H9 (cell line): Measurements from ENCODE around the gene SLC12A6. TPM values are rescaled to one million over a fixed set of nuclear protein-coding genes. Genes with fewer than 3 reads are reported as not detected.

ENCODE experiments used
- DNase-seq: peaks from one replicate; pipeline ENCODE4 v3.0.0-alpha.2; 2017
- H2AFZ ChIP-seq: one replicate; pipeline ENCODE4 v1.6.1; 2013; ENCODE audit warnings: mild to moderate bottlenecking, low read length, control low read depth, moderate library complexity
- H2AK5ac ChIP-seq: 2 replicates; pipeline ENCODE4 v1.6.1; 2013; ENCODE audit warnings: low read length, control low read depth, mixed read lengths; ENCODE audit not compliant: insufficient read length
- H2BK120ac ChIP-seq: one replicate; pipeline ENCODE4 v1.6.1; 2013; ENCODE audit warnings: low read depth, mild to moderate bottlenecking, low read length, control low read depth, inconsistent platforms; ENCODE audit not compliant: poor library complexity, severe bottlenecking
- H2BK12ac ChIP-seq: 2 replicates; pipeline ENCODE4 v1.6.1; 2013; ENCODE audit warnings: low read length, control low read depth, mixed read lengths, low read depth; ENCODE audit not compliant: insufficient read length
- H2BK15ac ChIP-seq: 2 replicates; pipeline ENCODE4 v1.6.1; 2013; ENCODE audit warnings: low read depth, low read length, control low read depth
- H2BK20ac ChIP-seq: one replicate; pipeline ENCODE4 v1.6.1; 2013; ENCODE audit warnings: low read depth, mild to moderate bottlenecking, low read length, control low read depth, inconsistent platforms; ENCODE audit not compliant: poor library complexity, severe bottlenecking
- H2BK5ac ChIP-seq: 2 replicates; pipeline ENCODE4 v1.6.1; 2013; ENCODE audit warnings: low read length, control low read depth, mixed read lengths; ENCODE audit not compliant: insufficient read length
- H3K14ac ChIP-seq: 2 replicates; pipeline ENCODE4 v1.6.1; 2013; ENCODE audit warnings: low read length, control low read depth; ENCODE audit not compliant: insufficient read depth
- H3K18ac ChIP-seq: 2 replicates; pipeline ENCODE4 v1.6.1; 2013; ENCODE audit warnings: low read depth, mild to moderate bottlenecking, mixed read lengths, low read length, control low read depth; ENCODE audit not compliant: insufficient read length
- H3K23ac ChIP-seq: 2 replicates; pipeline ENCODE4 v1.6.1; 2013; ENCODE audit warnings: low read length, control low read depth, mixed read lengths, low read depth; ENCODE audit not compliant: insufficient read length
- H3K23me2 ChIP-seq: 2 replicates; pipeline ENCODE4 v1.6.1; 2013; ENCODE audit warnings: low read depth, mild to moderate bottlenecking, mixed read lengths, low read length, control low read depth; ENCODE audit not compliant: insufficient read length, poor library complexity, severe bottlenecking
- H3K27ac ChIP-seq: 2 replicates; pipeline ENCODE4 v1.5.1; 2013; ENCODE audit warnings: low read length, control low read depth, mixed read lengths, low read depth; ENCODE audit not compliant: insufficient read length
- H3K27me3 ChIP-seq: 2 replicates; pipeline ENCODE4 v1.6.1; 2013; ENCODE audit warnings: low read length, control low read depth, inconsistent platforms; ENCODE audit not compliant: insufficient read depth
- H3K4ac ChIP-seq: 2 replicates; pipeline ENCODE4 v1.6.1; 2013; ENCODE audit warnings: low read depth, mild to moderate bottlenecking, control low read depth, inconsistent platforms, low read length, moderate library complexity
- H3K4me1 ChIP-seq: 2 replicates; pipeline ENCODE4 v1.6.1; 2013; ENCODE audit warnings: low read length, control low read depth, inconsistent platforms; ENCODE audit not compliant: insufficient read depth
- H3K4me2 ChIP-seq: 2 replicates; pipeline ENCODE4 v1.6.1; 2013; ENCODE audit warnings: low read length, control low read depth, mixed read lengths; ENCODE audit not compliant: insufficient read length, insufficient read depth
- H3K56ac ChIP-seq: 2 replicates; pipeline ENCODE4 v1.6.1; 2013; ENCODE audit warnings: low read depth, mild to moderate bottlenecking, mixed read lengths, low read length, control low read depth; ENCODE audit not compliant: insufficient read length
- H3K79me1 ChIP-seq: 2 replicates; pipeline ENCODE4 v1.6.1; 2013; ENCODE audit warnings: low read depth, mild to moderate bottlenecking, moderate library complexity, low read length, control low read depth, inconsistent platforms; ENCODE audit not compliant: insufficient read depth, poor library complexity, severe bottlenecking
- H3K79me2 ChIP-seq: 2 replicates; pipeline ENCODE4 v1.6.1; 2013; ENCODE audit warnings: low read length, control low read depth, inconsistent platforms; ENCODE audit not compliant: insufficient read depth
- H3K9ac ChIP-seq: 2 replicates; pipeline ENCODE4 v1.6.1; 2013; ENCODE audit warnings: low read length, control low read depth, mixed read lengths; ENCODE audit not compliant: insufficient read length; ENCODE audit errors: extremely low read depth
- H3K9me3 ChIP-seq: one replicate; pipeline ENCODE4 v1.6.1; 2013; ENCODE audit warnings: low read depth, low read length, inconsistent platforms; ENCODE audit not compliant: control insufficient read depth
- H3T11ph ChIP-seq: one replicate; pipeline ENCODE4 v1.6.1; 2013; ENCODE audit warnings: mild to moderate bottlenecking, low read length, control low read depth, inconsistent platforms
- H4K20me1 ChIP-seq: one replicate; pipeline ENCODE4 v1.6.1; 2013; ENCODE audit not compliant: control insufficient read depth, insufficient read length, insufficient read depth
- H4K5ac ChIP-seq: 2 replicates; pipeline ENCODE4 v1.6.1; 2013; ENCODE audit warnings: low read depth, mild to moderate bottlenecking, mixed read lengths, low read length, control low read depth; ENCODE audit not compliant: insufficient read length
- H4K8ac ChIP-seq: replicated peaks from 2 replicates; pipeline ENCODE4 v1.6.1; 2013; ENCODE audit warnings: low read length, control low read depth, mixed read lengths, low read depth; ENCODE audit not compliant: insufficient read length
- H4K91ac ChIP-seq: 2 replicates; pipeline ENCODE4 v1.6.1; 2013; ENCODE audit warnings: low read depth, mild to moderate bottlenecking, moderate library complexity, mixed read lengths, low read length, control low read depth; ENCODE audit not compliant: insufficient read length
- H3K27ac Mint-ChIP-seq, 3 experiments: 2 replicates in 2 of 3; 3 replicates in 1 of 3; pipeline ENCODE4 v1.8.0; 2020 to 2021; ENCODE audit warnings: mixed read lengths in 3 of 3, mild to moderate bottlenecking in 1 of 3, moderate library complexity in 1 of 3
- H3K27me3 Mint-ChIP-seq: 2 replicates; pipeline ENCODE4 v1.8.0; 2021; ENCODE audit warnings: low read depth, mild to moderate bottlenecking, moderate library complexity, mixed read lengths
- H3K36me3 Mint-ChIP-seq, 3 experiments: 2 replicates in 2 of 3; 3 replicates in 1 of 3; pipeline ENCODE4 v1.8.0; 2020 to 2021; ENCODE audit warnings: low read depth in 3 of 3, mixed read lengths in 3 of 3; ENCODE audit not compliant: insufficient read depth in 1 of 3
- H3K4me1 Mint-ChIP-seq, 2 experiments: 2 replicates each; pipeline ENCODE4 v1.8.0; 2020; ENCODE audit warnings: mixed read lengths in 2 of 2
- H3K4me3 Mint-ChIP-seq, 2 experiments: 2 replicates in 1 of 2; 3 replicates in 1 of 2; pipeline ENCODE4 v1.8.0; 2020 to 2021; ENCODE audit warnings: mild to moderate bottlenecking in 2 of 2, mixed read lengths in 2 of 2, moderate library complexity in 1 of 2
- H3K9me3 Mint-ChIP-seq, 2 experiments: 2 replicates in 1 of 2; 3 replicates in 1 of 2; pipeline ENCODE4 v1.8.0; 2020; ENCODE audit warnings: mild to moderate bottlenecking in 2 of 2, mixed read lengths in 2 of 2, moderate library complexity in 1 of 2
- CTCF ChIP-seq: fragments of 200-600 bp; sonication (generic); conservative IDR thresholded peaks from 3 replicates; pipeline ENCODE4 v1.8.0; 2021; ENCODE audit warnings: antibody characterized with exemption, mild to moderate bottlenecking
- WGBS: extraction: QIAGEN DNeasy Blood & Tissue Kit; methylation state at CpG from one replicate; pipeline ENCODE4 v1.1.7; 2013; ENCODE audit warnings: missing lambda C conversion rate, low lambda C conversion rate, mixed read lengths; ENCODE audit not compliant: insufficient read length; ENCODE audit errors: extremely low coverage; 5-methylcytosine and 5-hydroxymethylcytosine counted together
- total RNA-seq: library from RNA; stranded (reverse); gene quantifications from 2 replicates; pipeline ENCODE4 v1.2.1, GENCODE V29; 2021

The SLC12A6 gene
- total RNA-seq, 1 experiment from 2014 or later: 11.1 TPM

- H3K79me2 ChIP-seq: no peaks in the 10 kb centered on the region
- no peak overlapping the region for H3K27ac ChIP-seq
- peak; percentile 61 for DNase-seq
- H3K18ac ChIP-seq: no peak overlapping the region
- H3T11ph ChIP-seq: no peak overlapping the region
- no peak overlapping the region for H2BK15ac ChIP-seq
- WGBS: no CpG with 5 or more reads among the region's 10 CpGs
- no peaks in the 10 kb centered on the region for H3K4me1 ChIP-seq
- H3K9me3 Mint-ChIP-seq: peaks cover 2 to 3% of the 10 kb centered on the region in 2 experiments; a peak in 3 of 5 replicates
- peak overlapping the region; percentile 98 for H2AFZ ChIP-seq
- no peak overlapping the region for H3K23ac ChIP-seq
- no peak overlapping the region for H4K5ac ChIP-seq
- H3K36me3 Mint-ChIP-seq: peaks cover 0 to 4% (median 3%) of the 10 kb centered on the region in 3 experiments; a peak in 3 of 7 replicates
- H3K4me1 Mint-ChIP-seq: peaks cover 11 to 15% of the 10 kb centered on the region in 2 experiments
- H3K27me3 ChIP-seq: no peaks in the 10 kb centered on the region
- no peak overlapping the region for H2BK5ac ChIP-seq
- H3K14ac ChIP-seq: no peak overlapping the region
- peak overlapping the region; percentile 86 for H3K4me2 ChIP-seq
- no peaks in the 10 kb centered on the region for H3K27me3 Mint-ChIP-seq
- no peak overlapping the region for H4K91ac ChIP-seq
- H3K56ac ChIP-seq: no peak overlapping the region
- H3K23me2 ChIP-seq: no peaks in the 10 kb centered on the region
- no peaks in the 10 kb centered on the region for H3K79me1 ChIP-seq
- no peak for TF ChIP-seq CTCF
- H2BK12ac ChIP-seq: no peak overlapping the region
- no peak overlapping the region for H2BK20ac ChIP-seq
- H2AK5ac ChIP-seq: no peak overlapping the region
- H4K20me1 ChIP-seq: no peaks in the 10 kb centered on the region
- peak overlapping the region; percentile 69 to 79 for H3K4me3 Mint-ChIP-seq
- H3K27ac Mint-ChIP-seq: peak overlapping the region; percentile 22 to 35 (median 24); a peak in 6 of 7 replicates
- H3K9me3 ChIP-seq: no peaks in the 10 kb centered on the region
- no peak overlapping the region for H3K4ac ChIP-seq
- no peak overlapping the region for H2BK120ac ChIP-seq
- no peak overlapping the region for H4K8ac ChIP-seq
- peak overlapping the region; percentile 42 for H3K9ac ChIP-seq
Observed at GRCh38 chr15:34318277-34319079, 19.1 kb downstream of the SLC12A6 start.
